NCI-H748 treated with DMSO at 0.1 percent for 48 hours (cell line): ENCODE data around the gene RPN1.
A peak's percentile ranks its signal among the peaks of the same experiment; 100 is the strongest.

Experiments
- DNase-seq: peaks from one replicate; lab custom pipeline; 2025; lab: John Stamatoyannopoulos, UW

The RPN1 gene

GRCh38 chr3:128648940-128649663, 1.5 kb downstream of the RPN1 start:
- no peak for DNase-seq

- no peak for DNase-seq
Observed at GRCh38 chr3:128648402-128648801, 2.2 kb downstream of the RPN1 start.

GRCh38 chr3:128647307-128647706, 3.3 kb downstream of the RPN1 start:
- DNase-seq, result no peak

GRCh38 chr3:128634075-128634611, 16.5 kb downstream of the RPN1 start:
- DNase-seq, result no peak

GRCh38 chr3:128632301-128632700, 18.3 kb downstream of the RPN1 start:
- DNase-seq, result no peak

- no peak for DNase-seq
Observed at GRCh38 chr3:128629936-128630335, 20.7 kb downstream of the RPN1 start.

GRCh38 chr3:128625409-128625945, 25.1 kb downstream of the RPN1 start:
- DNase-seq, result no peak

- DNase-seq, result no peak
Observed at GRCh38 chr3:128624526-128625138, 26.0 kb downstream of the RPN1 start.

GRCh38 chr3:128623762-128624176, 26.8 kb downstream of the RPN1 start:
- no peak for DNase-seq

- DNase-seq, result no peak
Observed at GRCh38 chr3:128621931-128622330, 28.7 kb downstream of the RPN1 start.

- DNase-seq, result no peak
Observed at GRCh38 chr3:128621234-128621633, 29.4 kb downstream of the RPN1 start.

- no peak for DNase-seq
Observed at GRCh38 chr3:128620268-128620691, 30.3 kb downstream of the RPN1 start.

GRCh38 chr3:128619146-128619890, 31.3 kb downstream of the RPN1 start:
- DNase-seq, result no peak

- no peak for DNase-seq
Observed at GRCh38 chr3:128618398-128618726, 32.3 kb downstream of the RPN1 start.

- DNase-seq, result peak; percentile 84
Observed at GRCh38 chr3:128617557-128618397, 32.8 kb downstream of the RPN1 start.

- DNase-seq, result no peak
Observed at GRCh38 chr3:128617270-128617556, 33.4 kb downstream of the RPN1 start.

- no peak for DNase-seq
Observed at GRCh38 chr3:128616516-128617269, 33.9 kb downstream of the RPN1 start.

GRCh38 chr3:128614076-128614475, 36.5 kb downstream of the RPN1 start:
- no peak for DNase-seq

- no peak for DNase-seq
Observed at GRCh38 chr3:128613083-128613829, 37.4 kb downstream of the RPN1 start.

- no peak for DNase-seq
Observed at GRCh38 chr3:128610451-128611070, 40.1 kb downstream of the RPN1 start.
